Vagina (tissue), 2 donors: Measurements from ENCODE around the gene POU3F3.

Experiments used
- POLR2A ChIP-seq, 2 donors: fragments of 450-650 bp; IDR thresholded peaks; one replicate each; pipeline ENCODE4 v1.6.1; 2017; ENCODE audit warnings: antibody characterized with exemption in 2 of 2, mild to moderate bottlenecking in 2 of 2, moderate library complexity in 2 of 2
- POLR2AphosphoS5 ChIP-seq, 2 donors: sonication (generic); formaldehyde crosslinking; IDR thresholded peaks; one replicate each; pipeline ENCODE4 v1.9.0; 2017; ENCODE audit warnings: antibody characterized with exemption in 2 of 2, mild to moderate bottlenecking in 2 of 2, low read depth in 1 of 2; ENCODE audit not compliant: insufficient read depth in 1 of 2
- TF ChIP-seq, protein P1 (sequence below), 3 experiments: fragments of 450-650 bp in 2 of 3; fragments of 200-600 bp in 1 of 3; sonication (generic) in 1 of 3; IDR thresholded peaks; one replicate each; pipeline ENCODE4 v1.5.1; 2017 to 2019; ENCODE audit warnings: antibody characterized with exemption in 3 of 3, mild to moderate bottlenecking in 2 of 3, moderate library complexity in 2 of 3

DNA sequence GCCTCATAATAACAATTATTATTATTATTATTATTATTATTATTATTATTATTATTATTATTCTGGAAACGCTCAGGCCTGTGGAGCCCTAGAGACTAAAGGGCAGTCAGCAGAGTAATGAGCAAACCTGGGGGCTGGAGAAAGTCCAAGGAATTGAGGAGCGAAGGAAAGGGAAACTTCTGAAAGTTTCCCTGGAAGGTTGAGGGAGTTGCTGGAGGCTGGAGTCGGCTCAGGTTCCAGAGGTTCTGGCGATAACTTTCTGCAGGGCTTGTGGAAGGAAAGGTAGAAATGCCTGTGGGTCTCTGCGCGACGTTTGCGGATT is 9.2 kb downstream of the POU3F3 start:
- TF ChIP-seq, protein P1, sequence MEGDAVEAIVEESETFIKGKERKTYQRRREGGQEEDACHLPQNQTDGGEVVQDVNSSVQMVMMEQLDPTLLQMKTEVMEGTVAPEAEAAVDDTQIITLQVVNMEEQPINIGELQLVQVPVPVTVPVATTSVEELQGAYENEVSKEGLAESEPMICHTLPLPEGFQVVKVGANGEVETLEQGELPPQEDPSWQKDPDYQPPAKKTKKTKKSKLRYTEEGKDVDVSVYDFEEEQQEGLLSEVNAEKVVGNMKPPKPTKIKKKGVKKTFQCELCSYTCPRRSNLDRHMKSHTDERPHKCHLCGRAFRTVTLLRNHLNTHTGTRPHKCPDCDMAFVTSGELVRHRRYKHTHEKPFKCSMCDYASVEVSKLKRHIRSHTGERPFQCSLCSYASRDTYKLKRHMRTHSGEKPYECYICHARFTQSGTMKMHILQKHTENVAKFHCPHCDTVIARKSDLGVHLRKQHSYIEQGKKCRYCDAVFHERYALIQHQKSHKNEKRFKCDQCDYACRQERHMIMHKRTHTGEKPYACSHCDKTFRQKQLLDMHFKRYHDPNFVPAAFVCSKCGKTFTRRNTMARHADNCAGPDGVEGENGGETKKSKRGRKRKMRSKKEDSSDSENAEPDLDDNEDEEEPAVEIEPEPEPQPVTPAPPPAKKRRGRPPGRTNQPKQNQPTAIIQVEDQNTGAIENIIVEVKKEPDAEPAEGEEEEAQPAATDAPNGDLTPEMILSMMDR (IDR thresholded peaks at IDR 0.05): no peak
- TF ChIP-seq POLR2AphosphoS5 (IDR thresholded peaks at IDR 0.05; ENCODE audit: insufficient read depth in 1 of 2, low read depth in 1 of 2) (no peak), POLR2A (IDR thresholded peaks at IDR 0.05) (no peak)
